Epithelial cell of esophagus (primary cell): ENCODE measurements around the gene ACOT13.
"Not testable (repeated sequence)": the region's sequence is repeated elsewhere in the genome, so short reads cannot be mapped to it uniquely, and the experiment has no call there.

Experiments
- DNase-seq: peaks from one replicate; pipeline ENCODE4 v3.0.0; 2010; ENCODE audit warnings: low read depth
- H3K4me3 ChIP-seq: 2 replicates; pipeline ENCODE4 v1.5.1; 2011; ENCODE audit warnings: mild to moderate bottlenecking, low read length, control low read depth
- TF ChIP-seq, protein P1 (sequence below): IDR thresholded peaks from 2 replicates; pipeline ENCODE4 v1.5.1; 2011; ENCODE audit warnings: low read depth, mild to moderate bottlenecking, low read length, control low read depth, inconsistent platforms; ENCODE audit not compliant: insufficient read depth; ENCODE audit errors: missing control alignments

Gene ACOT13

DNA sequence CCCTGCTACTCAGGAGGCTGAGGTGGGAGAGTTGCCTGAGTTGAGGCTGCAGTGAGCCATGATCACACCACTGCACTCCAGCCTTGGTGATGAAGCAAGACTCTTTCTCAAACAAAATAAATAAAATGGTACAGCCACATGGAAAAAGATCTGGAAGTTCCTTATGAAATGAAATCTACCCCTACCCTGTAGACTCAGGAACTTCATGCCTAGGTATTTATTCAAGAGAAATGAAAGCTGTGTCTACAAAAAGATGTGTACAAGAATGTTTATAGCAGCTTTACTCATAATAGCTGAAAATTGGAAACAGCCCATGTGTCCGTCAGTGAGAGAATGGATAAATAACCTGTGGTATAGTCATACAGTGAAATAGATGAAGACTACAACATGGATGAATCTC lies 67.3 kb downstream of the ACOT13 start:
- no peak overlapping the region for H3K4me3 ChIP-seq
- no peak for DNase-seq

DNA sequence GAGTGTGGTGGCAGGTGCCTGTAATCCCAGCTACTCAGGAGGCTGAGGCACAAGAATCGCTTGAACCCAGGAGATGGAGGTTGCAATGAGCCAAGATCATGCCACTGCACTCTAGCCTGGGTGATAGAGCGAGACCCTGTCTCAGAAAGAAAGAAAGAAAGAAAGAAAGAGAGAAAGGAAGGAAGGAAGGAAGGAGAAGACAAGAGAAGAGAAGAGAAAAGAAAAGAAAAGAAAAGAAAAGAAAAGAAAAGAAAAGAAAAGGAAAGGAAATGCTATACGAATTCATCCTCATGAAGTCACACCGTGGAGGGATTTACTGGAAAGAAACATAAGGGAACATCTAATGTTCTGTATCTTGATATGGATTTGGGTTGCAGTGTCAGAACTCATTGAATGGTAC lies 67.8 kb downstream of the ACOT13 start:
- H3K4me3 ChIP-seq, DNase-seq: not testable (repeated sequence)

More for the DNA sequence above, 67.3 kb downstream of the ACOT13 start:
- TF ChIP-seq, protein P1, sequence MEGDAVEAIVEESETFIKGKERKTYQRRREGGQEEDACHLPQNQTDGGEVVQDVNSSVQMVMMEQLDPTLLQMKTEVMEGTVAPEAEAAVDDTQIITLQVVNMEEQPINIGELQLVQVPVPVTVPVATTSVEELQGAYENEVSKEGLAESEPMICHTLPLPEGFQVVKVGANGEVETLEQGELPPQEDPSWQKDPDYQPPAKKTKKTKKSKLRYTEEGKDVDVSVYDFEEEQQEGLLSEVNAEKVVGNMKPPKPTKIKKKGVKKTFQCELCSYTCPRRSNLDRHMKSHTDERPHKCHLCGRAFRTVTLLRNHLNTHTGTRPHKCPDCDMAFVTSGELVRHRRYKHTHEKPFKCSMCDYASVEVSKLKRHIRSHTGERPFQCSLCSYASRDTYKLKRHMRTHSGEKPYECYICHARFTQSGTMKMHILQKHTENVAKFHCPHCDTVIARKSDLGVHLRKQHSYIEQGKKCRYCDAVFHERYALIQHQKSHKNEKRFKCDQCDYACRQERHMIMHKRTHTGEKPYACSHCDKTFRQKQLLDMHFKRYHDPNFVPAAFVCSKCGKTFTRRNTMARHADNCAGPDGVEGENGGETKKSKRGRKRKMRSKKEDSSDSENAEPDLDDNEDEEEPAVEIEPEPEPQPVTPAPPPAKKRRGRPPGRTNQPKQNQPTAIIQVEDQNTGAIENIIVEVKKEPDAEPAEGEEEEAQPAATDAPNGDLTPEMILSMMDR, result no peak

DNA sequence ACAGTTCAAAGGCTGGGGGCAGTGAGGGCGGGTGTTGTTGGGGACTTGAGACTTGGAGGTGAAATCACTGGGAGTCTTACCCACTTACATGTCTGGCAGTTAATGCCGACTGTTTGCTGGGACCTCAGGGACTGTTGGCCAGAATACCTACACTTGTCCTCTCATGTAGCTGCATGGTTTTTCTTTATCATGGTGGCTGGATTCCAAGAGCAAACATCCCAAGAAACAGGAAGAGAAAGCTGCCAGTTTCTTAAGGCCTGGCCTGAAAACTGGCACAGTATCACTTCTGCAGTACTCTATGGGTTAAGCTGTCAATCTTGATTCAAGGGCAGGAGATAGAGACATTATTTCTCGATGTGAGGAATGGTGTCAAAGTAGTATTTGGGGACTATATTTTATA lies 71.9 kb downstream of the ACOT13 start:
- H3K4me3 ChIP-seq, result no peak overlapping the region
- TF ChIP-seq, protein P1, result no peak
- DNase-seq, result peak; percentile 34

DNA sequence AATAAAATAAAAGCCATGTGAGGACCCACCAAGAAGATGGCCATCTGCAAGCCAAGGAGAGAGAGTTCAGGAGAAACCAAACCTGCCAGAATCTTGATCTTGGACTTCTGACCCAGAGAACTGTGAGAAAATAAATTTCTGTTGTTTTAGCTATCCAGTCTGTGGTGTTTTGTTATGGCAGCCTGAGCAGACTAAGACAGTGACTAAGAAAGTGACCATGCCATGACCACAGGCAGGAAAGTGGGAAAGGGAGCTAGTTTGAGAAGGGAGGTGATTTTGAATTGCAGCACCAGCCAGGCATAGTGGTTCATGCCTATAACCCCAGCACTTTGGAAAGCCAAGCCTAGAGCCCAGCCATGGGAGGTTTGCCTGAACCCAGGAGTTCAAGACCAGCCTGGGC lies 74.0 kb downstream of the ACOT13 start:
- H3K4me3 ChIP-seq, result no peak overlapping the region
- no peak for DNase-seq
- TF ChIP-seq, protein P1, result no peak

DNA sequence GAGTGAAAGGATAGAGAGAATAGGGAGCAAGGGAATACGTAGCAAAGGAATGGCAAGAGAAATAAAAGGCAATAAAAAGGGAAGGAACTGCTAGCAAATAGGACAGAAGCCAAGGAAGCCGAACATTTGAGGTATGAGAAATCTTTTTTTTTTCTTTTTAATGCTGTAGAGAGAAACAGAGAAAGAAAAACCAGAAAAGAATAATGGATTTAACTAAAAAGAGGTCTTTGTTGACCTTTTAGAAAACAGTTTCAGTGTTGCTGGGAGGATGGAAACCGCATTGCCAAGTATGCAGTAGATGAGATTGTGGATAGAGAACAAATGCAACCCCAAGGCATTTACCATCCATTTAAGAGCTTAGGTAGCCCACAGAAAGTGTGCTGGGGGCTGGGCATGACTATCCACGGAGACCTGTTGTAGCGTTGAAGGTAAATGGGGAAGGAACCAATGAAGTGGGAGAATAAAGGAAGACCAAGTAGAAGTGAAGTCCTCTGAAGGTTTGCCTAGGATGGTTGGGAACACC lies 75.4 kb downstream of the ACOT13 start:
- TF ChIP-seq, protein P1, result no peak
- no peak for DNase-seq
- H3K4me3 ChIP-seq, result no peak overlapping the region

DNA sequence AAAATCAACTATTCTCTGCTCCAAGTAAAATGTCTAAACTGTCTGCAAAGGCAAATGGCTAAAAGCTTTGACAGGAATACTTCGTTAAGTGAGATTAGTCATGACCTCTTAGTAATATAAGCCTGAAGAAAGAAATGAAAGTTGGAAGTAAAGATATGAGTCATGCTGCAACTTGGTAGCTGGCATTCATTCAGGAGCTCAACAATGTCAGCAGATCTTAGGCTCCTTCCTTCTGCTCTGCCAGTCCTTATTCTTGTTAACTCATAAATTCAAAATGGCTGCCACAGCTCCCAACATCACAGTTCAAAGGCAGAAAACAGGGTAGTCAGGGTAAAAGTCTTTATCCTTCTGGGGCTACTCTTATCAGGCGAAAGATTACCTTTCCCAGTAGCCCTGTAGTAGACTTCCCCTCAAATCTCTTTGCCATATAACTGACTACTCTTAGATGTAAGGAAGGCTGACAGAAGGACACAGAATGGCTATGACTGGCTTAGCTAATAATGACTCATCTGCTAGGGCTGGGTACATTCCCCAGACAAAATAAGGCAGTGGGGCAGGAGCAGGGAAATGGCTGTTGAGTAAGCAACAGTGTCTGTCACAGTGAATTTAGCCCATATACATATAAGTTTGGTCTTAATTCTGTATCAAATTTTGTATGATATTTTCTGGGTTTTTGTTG lies 76.5 kb downstream of the ACOT13 start:
- TF ChIP-seq, protein P1, result no peak
- peak; percentile 95 for DNase-seq
- peak overlapping the region; percentile 21 for H3K4me3 ChIP-seq

DNA sequence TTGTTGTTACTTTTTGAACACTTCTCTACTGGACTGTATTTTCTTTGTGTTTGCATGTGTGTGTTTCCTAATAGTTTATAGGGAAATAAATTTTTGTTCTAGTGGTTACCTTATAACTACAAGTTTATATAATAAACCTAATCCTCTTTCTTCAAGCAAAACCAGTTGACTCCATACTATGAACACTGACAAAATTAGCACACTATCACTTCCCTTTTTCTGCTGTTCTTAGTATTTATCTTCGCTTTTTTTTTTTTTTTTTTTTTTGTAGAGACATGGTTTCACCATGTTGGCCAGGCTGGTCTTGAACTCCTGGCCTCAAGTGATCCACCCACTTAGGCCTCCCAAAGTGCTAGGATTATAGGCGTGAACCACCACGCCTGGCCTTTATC lies 77.1 kb downstream of the ACOT13 start:
- no peak for DNase-seq
- TF ChIP-seq, protein P1, result no peak
- no peak overlapping the region for H3K4me3 ChIP-seq
